HG02840 (cell line): ENCODE measurements around the gene UBE2I.

Source experiments
- ATAC-seq: cut with Tn5 transposase; IDR thresholded peaks from one replicate; pipeline ENCODE4 v1.9.1; 2021; ENCODE audit warnings: mild to moderate bottlenecking, moderate library complexity, moderate number of reproducible peaks; ENCODE audit not compliant: unreplicated experiment, low FRiP score

Gene UBE2I

DNA sequence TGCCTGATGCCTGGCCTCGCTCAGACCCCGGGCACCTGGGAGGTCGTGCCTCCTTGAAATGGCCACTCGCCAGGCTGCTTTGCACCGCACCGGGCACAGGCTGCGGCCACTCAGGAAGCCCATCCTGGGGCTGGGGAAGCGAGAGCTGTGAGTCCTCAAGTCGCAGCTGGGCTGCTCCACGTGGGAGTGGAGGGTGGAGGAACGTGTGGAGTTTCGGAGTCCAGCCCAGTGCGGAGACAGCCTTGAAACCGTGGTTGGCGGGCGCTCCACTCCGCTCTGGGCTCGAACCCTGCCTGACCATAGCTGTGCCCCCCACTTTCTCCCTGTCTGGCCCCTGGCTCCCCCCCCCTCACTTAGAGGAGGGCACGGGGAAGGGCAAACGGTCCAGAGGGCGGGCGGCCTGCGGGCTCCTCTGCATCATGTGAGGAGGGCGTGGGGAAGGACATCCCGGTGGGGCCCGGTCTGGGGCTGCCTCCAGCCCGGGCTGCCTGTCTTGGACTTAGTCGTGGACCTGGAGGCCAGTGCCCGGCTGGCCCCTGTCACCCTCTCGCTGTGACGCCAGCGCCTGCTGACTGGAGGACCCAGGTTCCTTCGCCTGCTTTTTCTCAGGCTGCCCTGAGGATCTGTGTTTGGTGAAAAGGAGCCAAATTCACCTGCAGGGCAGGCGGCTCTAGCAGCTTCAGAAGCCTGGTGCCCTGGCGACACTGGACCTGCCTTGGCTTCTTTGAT is 2.5 kb downstream of the UBE2I start:
- ATAC-seq = no peak

GRCh38 chr16:1312467-1312816 is 3.0 kb downstream of the UBE2I start:
- ATAC-seq = no peak

DNA sequence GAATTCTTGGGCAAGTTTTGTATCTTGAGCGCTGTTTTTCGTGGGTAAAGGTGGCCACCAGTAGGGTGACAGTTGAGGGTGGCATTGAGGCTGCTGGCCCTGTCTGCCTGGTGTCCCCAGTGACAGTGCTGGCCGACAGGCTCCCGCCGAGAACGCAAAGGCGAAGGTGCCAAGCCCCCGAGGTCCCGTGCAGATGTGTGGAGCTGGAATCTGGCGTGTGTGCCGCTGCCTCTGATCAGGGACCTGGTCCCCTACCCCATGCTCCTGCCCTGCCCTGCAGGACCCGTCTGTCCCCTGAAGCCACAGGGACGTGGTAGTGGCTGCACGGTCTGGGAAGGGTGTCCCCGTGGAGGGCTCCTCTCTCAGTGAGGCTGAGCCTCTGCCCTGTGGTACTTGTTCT is 3.5 kb downstream of the UBE2I start:
- no peak for ATAC-seq

DNA sequence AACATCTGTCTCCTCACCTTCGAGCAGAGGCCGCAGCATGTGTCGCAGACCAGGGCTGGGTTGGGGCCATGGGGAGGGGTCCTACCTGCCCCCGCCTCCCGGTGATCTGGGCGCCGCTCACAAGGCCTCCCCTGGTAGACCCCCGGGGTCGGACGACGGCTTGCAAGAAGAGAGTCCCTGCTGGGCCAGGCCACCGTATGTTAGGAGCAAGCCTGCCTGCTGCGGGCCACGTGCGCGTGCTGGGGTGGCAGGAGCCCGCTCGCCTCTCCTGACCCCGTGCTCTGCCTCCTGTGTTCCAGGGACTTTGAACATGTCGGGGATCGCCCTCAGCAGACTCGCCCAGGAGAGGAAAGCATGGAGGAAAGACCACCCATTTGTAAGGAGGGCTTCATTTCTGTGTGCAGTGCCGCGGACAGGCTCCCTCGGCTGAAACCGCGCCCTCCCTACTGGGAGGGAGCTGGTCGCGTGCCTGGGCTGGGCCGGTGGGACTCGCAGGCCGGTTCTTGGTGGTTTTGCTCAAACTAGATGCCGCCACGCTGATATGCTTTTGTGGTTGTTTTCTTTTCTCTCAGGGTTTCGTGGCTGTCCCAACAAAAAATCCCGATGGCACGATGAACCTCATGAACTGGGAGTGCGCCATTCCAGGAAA is 4.4 kb downstream of the UBE2I start:
- ATAC-seq = no peak

GRCh38 chr16:1314399-1315068 is 5.1 kb downstream of the UBE2I start:
- no peak for ATAC-seq

- no peak for ATAC-seq
These were observed 5.9 kb downstream of the UBE2I start for GRCh38 chr16:1315081-1316032.

DNA sequence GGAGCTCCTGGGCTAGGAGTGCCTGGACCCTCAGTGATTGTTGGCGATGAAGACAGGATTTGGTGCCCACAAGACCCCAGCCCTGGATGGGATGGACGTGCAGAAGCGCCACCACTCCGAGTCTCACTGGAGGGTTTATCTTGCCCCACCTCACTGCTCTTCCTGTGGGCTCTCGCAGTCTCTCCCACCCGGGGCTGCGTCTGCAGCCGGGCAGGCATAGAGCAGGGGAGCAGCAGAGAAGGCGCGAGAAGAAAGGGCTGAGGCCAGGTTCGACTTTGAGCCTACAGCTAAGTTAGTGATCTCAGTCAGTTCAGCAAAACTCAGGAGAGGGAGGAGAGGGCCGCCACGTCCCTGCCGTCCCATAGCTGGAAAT is 6.6 kb downstream of the UBE2I start:
- ATAC-seq = no peak

- no peak for ATAC-seq
These were observed 8.2 kb downstream of the UBE2I start for GRCh38 chr16:1317479-1318267.

- ATAC-seq = no peak
These were observed 8.8 kb downstream of the UBE2I start for GRCh38 chr16:1318268-1318545.

GRCh38 chr16:1319041-1319440 is 9.6 kb downstream of the UBE2I start:
- no peak for ATAC-seq

DNA sequence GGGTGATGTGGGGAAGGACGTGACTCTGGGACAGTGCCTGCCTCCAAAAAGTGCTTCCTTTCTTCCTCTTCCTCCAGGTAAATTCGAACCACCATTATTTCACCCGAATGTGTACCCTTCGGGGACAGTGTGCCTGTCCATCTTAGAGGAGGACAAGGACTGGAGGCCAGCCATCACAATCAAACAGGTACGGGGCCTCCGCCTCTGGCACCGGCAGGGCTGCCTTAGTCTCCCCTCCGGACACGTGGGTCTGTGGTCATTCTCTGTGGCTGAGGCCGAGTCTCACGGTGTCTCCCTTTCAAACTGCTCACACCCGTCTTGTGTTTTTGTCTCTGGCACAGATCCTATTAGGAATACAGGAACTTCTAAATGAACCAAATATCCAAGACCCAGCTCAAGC is 10.7 kb downstream of the UBE2I start:
- no peak for ATAC-seq

GRCh38 chr16:1320658-1321240 is 11.3 kb downstream of the UBE2I start:
- no peak for ATAC-seq

DNA sequence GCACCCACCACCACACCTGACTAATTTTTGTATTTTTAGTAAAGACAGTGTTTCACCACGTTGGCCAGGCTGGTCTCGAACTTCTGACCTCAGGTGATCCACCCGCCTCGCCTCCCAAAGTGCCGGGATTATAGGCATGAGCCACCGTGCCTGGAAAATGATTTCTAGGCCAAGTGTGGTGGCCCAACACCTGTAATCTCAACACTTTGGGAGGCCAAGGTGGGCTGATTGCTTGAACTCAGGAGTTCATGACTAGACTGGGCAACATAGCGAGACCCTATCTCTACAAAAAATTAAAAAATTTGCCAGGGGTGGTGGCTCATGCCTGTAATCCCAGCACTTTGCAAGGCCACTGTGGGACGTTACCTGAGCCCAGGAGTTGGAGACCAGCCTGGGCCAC is 13.0 kb downstream of the UBE2I start:
- no peak for ATAC-seq

DNA sequence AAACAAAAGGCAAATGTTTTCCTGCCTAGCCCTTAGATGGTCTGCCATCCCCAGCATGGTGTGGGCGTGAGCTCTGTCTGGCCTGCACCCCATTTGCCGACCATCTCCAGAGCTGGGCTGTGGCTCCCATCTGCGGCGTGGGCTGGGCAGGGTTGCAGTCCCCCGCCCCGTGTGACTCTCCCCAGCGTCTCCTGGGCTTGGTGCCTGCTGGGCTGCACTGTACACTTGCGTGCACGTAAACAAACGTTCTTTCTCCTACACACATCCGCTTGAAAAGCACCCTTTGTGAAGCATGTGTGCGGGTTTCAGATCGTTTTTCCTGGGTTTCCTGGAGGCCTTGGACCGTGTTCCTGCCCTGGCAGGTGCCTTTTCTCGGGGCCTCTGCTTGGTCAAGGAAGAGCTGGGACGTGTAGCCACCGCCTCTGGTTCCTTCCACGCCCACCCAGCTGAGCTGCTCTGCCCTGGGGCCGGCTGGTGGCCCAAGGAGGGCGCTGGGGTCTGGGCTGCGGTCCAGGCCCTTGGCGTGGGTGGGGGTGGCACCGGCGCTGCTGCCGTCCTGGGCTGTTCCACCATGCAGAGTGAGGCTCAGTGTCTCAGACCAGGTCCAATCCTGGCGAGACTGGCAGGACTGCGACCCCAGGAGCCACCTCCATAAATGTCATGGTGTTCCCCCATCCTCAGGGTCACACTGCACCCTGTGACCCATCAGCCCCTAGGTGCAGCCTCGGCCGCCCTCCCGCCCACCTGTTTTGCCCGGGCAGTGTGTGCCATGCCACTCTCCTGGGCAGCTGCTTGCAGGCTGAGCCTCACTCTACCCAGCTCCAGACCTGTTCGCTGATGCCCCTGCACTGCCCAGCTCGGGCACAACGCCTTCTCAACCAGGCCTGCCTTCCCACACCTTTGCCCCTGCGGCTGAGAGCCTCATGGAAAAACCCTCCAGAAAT is 14.1 kb downstream of the UBE2I start:
- no peak for ATAC-seq

DNA sequence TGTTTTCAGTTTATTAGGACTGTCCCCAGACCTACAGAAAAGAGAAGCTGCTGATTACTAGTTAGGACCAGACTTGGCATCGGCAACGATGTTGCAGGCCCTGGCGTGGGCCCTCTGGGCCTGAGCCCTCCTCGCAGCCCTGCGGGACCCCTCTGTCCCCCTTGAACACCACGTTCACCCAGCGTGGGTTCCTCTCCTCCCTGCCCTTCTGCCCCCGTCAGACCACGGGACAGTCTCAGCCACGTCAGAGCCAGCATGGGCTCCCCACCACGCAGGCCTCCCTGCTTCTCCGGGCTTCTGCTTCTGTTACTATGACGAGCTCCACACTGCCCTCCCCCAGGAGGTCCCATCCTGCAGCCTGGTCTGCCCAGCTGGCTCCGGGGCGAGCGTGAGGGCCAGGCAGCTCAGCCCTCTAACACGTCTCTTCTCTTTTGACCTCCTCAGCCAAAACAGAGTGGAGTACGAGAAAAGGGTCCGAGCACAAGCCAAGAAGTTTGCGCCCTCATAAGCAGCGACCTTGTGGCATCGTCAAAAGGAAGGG is 14.9 kb downstream of the UBE2I start:
- ATAC-seq = no peak

DNA sequence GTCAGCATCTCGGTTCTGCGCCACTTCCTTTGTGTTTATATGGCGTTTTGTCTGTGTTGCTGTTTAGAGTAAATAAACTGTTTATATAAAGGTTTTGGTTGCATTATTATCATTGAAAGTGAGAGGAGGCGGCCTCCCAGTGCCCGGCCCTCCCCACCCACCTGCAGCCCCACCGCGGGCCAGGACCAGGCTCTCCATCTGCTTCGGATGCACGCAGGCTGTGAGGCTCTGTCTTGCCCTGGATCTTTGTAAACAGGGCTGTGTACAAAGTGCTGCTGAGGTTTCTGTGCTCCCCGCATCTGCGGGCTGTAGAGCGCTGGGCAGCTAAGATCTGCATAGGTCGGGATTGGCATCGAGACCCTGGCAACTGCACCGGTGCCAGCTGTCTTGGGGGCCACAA is 15.8 kb downstream of the UBE2I start:
- ATAC-seq = no peak

DNA sequence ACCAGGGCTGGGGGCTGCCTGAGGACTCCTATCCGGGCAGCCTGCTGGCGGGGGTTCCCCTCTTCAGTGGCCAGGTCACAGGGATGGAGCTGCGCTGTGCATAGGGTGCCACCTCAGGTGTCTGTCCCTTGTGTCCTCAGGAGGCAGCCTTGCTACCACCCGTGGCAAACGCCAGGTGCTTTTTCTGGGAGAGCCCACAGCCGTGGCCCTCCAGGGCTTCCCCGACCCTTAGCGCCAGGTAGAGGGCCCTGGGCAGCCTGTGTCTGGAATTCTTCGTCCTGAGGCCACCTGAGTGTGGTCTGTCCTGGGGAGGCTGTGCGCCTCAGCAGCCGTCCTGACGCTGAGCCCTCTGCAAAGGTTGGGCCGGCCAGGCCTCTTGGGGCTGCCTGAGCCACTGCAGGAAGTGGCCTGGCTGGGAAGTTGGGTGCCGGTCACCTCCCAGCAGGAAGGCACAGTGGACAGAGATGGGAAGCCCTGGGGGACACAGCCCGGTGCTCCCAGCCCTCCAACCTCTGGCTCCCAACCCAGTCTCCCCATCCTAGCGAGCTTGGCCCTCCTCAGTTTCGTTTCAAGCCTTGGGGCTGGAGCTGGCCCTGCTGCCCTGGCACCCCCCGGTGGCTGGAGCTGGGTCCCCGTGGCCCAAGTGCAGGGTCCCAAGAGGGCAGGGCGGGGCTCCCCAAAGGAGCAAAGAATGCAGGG is 16.4 kb downstream of the UBE2I start:
- no peak for ATAC-seq

- no peak for ATAC-seq
These were observed 17.0 kb downstream of the UBE2I start for GRCh38 chr16:1326391-1326790.
